Measurements from ENCODE around the gene ARF1. TPM values are rescaled to one million over a fixed set of nuclear protein-coding genes. Genes with fewer than 3 reads are reported as not detected.
A peak's percentile ranks its signal among the peaks of the same experiment; 100 is the strongest.

ARF1 gene
- total RNA-seq, 2 experiments from 2014 or later, result 163 to 322 TPM

DNA sequence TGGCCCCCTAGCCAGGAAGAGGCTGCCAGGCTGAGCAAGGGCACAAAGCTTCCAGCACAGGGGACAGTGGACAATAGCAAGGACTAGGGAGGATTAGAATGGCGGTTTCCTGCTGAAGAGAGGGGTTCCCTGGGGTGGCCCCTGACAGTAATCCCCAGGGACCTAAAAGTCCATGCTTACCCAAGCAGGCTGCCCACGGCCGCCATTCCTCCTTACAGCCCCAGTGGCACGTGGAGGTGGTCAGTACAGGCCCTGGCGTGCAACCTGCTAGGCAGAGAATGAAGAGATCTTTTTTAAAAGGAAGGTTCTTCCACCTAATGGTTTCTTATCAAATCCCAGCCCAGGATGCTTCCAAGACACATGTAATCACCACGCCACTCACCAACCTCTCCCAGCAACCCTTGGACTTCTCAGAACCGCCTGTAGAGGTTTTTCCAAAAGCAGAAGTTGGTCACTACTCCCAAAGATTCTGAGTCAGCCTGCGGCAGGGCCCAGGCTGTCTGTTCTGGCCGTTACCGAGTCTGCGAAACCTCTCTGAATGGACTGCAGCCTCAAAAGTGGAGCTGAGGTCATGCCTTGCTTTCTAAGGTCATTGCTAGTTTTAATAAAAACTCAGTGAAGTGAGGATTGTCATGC, 25.7 kb downstream of the ARF1 start:
- H3K9me3 ChIP-seq (ENCODE audit: low read length), result no peaks in the 10 kb centered on the region
- no peaks in the 10 kb centered on the region for H3K9me2 ChIP-seq (ENCODE audit: insufficient read depth, low read length)
- peaks cover 25% of the 10 kb centered on the region for H3K4me1 ChIP-seq (ENCODE audit: insufficient read depth, low read length, poor library complexity, severe bottlenecking)
- no peaks in the 10 kb centered on the region for H4K20me1 ChIP-seq (ENCODE audit: insufficient read depth, low read length)
- intact Hi-C loops (cut with micrococcal nuclease; ENCODE audit: unreplicated experiment), result no loop called here
- ChIA-PET CTCF (ENCODE audit: unreplicated experiment) (no interaction called here), POLR2A (interaction anchor here (1.6 kb wide), 2 partner anchors 26 to 351 kb away, joined by 5 to 7 read pairs; partner anchors contain the start of gene ARF1)
- no peak overlapping the region for H2AFZ ChIP-seq (ENCODE audit: low read length)
- BruUV-seq (replicated peaks), result no TSS peak
- H3K27ac ChIP-seq (ENCODE audit: low read depth, low read length, poor library complexity, severe bottlenecking), result no peak overlapping the region
- H3K4me2 ChIP-seq (ENCODE audit: low read length), result peak overlapping the region; percentile 99
- peak overlapping the region; percentile 93 for H3K4me3 ChIP-seq (ENCODE audit: low read depth, low read length, poor library complexity, severe bottlenecking)
- no peak for DNase-seq (ENCODE audit: low spot score)
- TF ChIP-seq EZH2phosphoT487 (IDR thresholded peaks at IDR 0.05; ENCODE audit: borderline replicate concordance, low read depth, low read length), result no peak
- TF ChIP-seq CTCF (conservative IDR thresholded peaks at IDR 0.05; ENCODE audit: low read length), result no peak
- peaks cover 10% of the 10 kb centered on the region; the same call in 1 of the 2 replicates for H3K36me3 ChIP-seq (ENCODE audit: insufficient read depth, low read length)
- H3K79me2 ChIP-seq (ENCODE audit: insufficient read depth, low read depth, low read length), result peaks cover 8% of the 10 kb centered on the region

GRCh38 chr1:228108742-228109072, 26.2 kb downstream of the ARF1 start:
- CTCF ChIA-PET (ENCODE audit: unreplicated experiment), result no interaction called here
- BruUV-seq (replicated peaks), result TSS peak; percentile 84
- intact Hi-C loops (cut with micrococcal nuclease; ENCODE audit: unreplicated experiment), result no loop called here

More at GRCh38 chr1:228108742-228109072, 26.2 kb downstream of the ARF1 start:
- Histone ChIP-seq H3K9me2 (ENCODE audit: insufficient read depth, low read length) (no peaks in the 10 kb centered on the region), H3K4me2 (ENCODE audit: low read length) (peak overlapping the region; percentile 99), H3K79me2 (ENCODE audit: insufficient read depth, low read depth, low read length) (peaks cover 8% of the 10 kb centered on the region), H3K27ac (ENCODE audit: low read depth, low read length, poor library complexity, severe bottlenecking) (no peak overlapping the region), H4K20me1 (ENCODE audit: insufficient read depth, low read length) (no peaks in the 10 kb centered on the region), H3K4me3 (ENCODE audit: low read depth, low read length, poor library complexity, severe bottlenecking) (peak overlapping the region; percentile 93), H2AFZ (ENCODE audit: low read length) (peak overlapping the region; percentile 54), H3K4me1 (ENCODE audit: insufficient read depth, low read length, poor library complexity, severe bottlenecking) (peaks cover 23% of the 10 kb centered on the region), H3K9me3 (ENCODE audit: low read length) (no peaks in the 10 kb centered on the region), H3K36me3 (ENCODE audit: insufficient read depth, low read length) (peaks cover 10% of the 10 kb centered on the region; the same call in 1 of the 2 replicates)
- no peak for DNase-seq (ENCODE audit: low spot score)
- TF ChIP-seq EZH2phosphoT487 (IDR thresholded peaks at IDR 0.05; ENCODE audit: borderline replicate concordance, low read depth, low read length) (no peak), CTCF (conservative IDR thresholded peaks at IDR 0.05; ENCODE audit: low read length) (no peak)
- POLR2A ChIA-PET, result interaction anchor here (1.6 kb wide), 2 partner anchors 26 to 350 kb away, joined by 5 to 7 read pairs; partner anchors contain the start of gene ARF1

All from OCI-LY7 (cell line).